HG02588 (cell line): ENCODE measurements around the gene SAA2.
A peak's percentile ranks its signal among the peaks of the same experiment; 100 is the strongest.

ENCODE experiments used
- ATAC-seq: cut with Tn5 transposase; IDR thresholded peaks from one replicate; pipeline ENCODE4 v1.9.1; 2021; ENCODE audit warnings: mild to moderate bottlenecking, moderate library complexity; ENCODE audit not compliant: unreplicated experiment

SAA2 gene

GRCh38 chr11:18253233-18253632 is 4.8 kb upstream of the SAA2 start:
- ATAC-seq: no peak

DNA sequence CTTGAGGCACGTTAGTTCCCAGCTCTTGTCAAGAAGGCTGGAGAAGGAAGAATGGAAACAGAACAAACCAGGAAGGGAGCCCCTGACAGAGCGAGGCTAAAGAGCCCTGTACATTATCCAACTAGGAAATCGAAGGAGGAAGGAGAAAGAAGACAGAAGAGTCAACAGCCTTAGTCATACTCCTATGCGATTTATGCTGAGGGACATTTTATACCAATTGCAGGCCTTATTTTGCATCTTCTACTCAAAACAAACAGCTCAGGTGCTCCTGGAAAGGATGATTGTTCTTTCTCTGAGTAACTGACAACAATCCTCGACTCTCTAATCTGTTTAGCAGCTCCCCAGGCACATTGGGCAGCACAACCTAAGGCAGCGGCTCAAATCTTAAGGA is 1.3 kb downstream of the SAA2 start:
- ATAC-seq: peak; percentile 11

DNA sequence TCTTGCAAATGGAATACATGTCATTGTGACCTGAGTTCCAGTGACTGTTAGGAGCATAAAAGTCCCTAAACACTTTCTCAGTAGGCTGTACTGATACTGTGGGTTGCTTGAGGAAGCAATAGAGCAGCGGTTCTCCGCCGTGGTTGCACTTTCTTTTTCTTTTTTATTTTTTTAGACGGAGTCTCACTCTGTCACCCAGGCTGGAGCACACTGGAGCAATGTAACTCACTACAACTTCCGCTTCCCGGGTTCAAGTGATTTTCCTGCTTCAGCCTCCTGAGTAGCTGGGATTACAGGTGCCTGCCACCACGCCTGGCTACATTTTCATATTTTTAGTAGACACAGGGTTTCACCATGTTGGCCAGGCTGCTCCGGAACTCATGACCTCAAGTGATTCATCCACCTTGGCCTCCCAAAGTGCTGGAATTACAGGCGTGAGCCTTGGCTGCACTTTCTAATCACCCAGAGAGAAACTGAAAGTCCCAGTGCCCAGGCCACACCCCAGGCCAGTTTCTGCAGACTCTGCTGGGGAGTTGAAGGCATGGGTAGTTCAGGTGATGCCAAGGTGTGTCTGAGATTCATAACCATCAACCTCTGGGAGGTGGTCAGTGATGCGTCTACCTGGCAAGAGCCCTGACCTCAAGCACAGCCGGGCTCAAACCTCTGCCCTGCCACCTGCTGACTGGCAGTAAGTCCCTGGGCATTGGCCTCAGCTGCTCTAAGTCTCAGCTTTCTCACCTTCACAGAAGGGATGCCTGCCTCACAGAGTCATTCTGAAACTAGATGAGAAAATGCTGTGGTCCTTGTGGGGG is 1.9 kb downstream of the SAA2 start:
- ATAC-seq: peak; percentile 81

DNA sequence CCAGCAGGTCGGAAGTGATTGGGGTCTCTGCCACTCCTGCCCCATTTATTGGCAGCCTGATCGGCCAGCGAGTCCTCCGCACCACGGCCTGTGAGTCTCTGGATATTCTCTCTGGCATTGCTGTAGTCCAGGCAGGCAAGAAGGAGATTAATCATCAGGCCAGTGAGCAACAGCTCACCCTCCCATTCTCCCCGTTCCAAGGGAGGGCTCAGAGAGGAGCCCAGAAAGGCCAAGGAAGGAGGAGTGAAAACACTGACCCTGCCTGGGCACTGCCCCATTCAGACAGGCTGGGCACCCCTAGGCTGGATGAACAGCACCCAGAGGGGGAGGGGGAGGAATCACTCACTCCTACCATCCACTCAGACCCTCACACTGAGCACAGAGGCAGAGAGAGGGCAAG is 3.1 kb downstream of the SAA2 start:
- no peak for ATAC-seq

- no peak for ATAC-seq
Observed at GRCh38 chr11:18243783-18244362, 4.6 kb downstream of the SAA2 start.

DNA sequence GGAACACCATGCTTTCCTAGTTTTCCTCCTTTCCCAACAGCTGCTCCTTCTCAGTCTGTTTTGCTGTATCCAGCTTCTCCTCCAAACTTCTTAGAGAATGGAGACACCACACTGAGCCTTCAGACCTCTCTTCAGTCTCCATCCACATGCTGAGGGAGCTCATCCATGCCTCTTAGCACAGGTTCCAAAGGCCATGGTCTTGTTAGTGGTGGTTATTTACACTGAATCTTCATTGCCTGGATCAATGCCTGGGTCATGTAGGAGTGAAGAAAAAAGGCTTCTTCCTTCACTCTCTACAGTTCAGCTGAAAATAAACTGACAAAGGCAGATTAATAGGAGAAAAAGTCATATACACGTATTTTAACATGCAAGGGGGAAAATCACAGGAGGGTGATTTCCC is 8.8 kb downstream of the SAA2 start:
- no peak for ATAC-seq

DNA sequence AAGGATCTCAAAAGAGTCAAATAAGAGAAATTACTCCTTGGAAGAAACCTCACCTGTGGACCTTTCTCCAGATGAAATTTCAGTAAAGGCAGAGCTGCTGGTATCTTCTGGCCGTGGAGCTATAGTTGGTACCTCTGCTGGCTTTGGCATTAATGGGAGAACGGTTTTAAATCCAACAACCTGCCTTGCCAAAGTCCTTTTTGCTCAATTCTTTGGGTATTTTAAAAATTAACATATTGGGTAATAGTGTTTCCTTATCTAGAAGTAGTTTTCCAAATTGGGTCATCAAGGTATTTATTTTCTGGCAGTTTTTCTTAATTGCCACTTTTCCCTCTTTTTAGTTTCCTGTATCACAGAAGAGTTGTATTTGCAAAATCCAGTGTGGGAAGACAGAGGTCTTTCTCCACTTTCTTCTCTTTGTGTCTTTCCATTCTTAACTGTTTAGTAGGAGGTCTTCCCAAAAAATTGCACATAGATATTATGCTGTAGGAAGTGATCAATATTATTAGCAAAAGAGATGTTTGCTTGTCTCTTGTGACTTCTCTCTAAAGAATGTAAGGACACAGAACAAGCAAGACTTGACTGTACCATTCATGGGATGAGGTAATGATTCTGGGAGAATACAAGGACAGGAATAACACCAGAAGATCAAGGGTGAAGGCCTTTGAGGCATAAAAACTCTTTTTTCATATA is 11.7 kb downstream of the SAA2 start, which contains the start of gene SAA4:
SAA4 (minus strand) TSS at position 139 of the 693 bp plus-strand sequence. CDS start 876 bp downstream, outside the sequence.
- no peak for ATAC-seq

DNA sequence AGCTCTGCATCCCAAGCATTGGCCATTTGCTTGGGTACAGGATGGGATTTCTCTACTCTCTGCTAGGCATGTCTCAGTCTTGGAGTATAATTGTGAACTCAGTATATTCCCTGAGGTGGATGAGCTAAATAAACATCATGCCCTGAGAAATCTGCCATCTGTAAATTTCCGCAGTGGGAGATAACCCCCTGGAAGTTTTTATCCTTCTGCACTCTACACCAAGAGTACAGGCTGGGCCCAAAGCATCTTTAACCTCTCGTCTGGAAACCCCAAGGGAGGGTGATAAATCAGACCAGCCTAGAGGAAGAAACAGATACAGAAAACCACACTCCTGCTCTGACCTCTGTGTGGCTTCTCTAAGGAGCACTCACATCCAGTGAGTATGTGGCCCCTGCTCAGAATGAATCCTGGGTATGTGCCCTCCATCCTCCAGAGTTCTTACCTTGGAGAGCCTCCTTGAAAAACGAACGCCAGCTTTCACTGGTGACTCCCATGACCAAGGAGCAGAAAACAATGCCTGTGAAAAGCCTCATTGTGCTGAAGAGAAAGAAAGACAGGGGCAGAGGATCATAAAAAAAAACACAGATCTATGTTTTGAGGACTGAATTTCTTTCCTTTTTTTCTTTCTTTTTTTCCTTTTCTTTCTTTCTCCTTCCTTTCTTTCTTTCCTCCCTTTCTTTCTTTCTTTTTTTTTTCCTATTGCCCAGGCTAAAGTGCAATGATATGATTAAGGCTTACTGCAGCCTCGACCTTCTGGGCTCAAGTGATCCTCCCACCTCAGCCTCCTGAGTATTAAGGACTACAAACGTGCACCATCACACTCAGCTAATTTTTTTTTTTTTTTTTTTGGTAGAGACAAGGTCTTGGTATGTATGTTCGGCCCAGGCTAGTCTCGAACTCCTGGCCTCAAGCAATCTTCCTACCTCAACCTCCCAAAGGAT is 12.8 kb downstream of the SAA2 start:
- no peak for ATAC-seq

DNA sequence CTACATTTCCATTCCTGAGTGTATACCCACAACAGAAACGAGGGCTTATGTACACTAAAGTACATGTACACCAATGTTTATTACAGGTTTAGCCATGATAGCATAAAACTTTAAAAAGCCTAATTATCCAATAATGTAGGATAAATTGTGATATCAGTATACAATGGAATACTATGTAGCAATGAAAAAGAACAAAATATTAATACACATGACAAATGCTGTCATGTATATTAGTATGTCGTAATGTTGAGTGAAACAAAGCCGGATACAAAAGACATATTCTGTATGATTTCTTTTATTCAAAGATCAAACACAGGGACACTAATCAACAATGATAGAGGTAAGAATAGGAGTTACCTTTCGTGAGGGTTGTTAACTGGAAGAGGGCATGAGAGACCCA is 14.6 kb downstream of the SAA2 start:
- ATAC-seq: no peak

DNA sequence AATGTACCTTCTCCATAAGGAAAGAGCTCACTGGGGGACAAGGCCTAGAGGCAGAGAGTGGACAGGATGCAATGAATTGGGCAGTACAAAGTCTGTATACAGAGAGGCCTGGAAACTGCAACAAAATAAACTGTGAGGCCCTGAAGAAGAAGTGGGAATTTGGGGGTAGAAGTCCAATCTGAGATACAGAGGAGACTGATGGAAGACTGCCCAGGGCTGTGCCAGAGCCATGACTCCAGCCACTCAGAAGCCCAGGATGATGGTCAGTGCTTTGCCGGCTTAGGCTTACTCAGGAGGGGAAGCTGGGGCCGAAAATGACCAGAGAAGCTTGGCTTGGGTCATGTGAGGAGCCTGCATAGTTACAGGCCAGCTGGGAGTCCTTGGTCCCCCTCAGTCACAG is 17.6 kb downstream of the SAA2 start:
- no peak for ATAC-seq

GRCh38 chr11:18229501-18229900 is 19.0 kb downstream of the SAA2 start:
- peak; percentile 94 for ATAC-seq

GRCh38 chr11:18225913-18226312 is 22.6 kb downstream of the SAA2 start:
- no peak for ATAC-seq

DNA sequence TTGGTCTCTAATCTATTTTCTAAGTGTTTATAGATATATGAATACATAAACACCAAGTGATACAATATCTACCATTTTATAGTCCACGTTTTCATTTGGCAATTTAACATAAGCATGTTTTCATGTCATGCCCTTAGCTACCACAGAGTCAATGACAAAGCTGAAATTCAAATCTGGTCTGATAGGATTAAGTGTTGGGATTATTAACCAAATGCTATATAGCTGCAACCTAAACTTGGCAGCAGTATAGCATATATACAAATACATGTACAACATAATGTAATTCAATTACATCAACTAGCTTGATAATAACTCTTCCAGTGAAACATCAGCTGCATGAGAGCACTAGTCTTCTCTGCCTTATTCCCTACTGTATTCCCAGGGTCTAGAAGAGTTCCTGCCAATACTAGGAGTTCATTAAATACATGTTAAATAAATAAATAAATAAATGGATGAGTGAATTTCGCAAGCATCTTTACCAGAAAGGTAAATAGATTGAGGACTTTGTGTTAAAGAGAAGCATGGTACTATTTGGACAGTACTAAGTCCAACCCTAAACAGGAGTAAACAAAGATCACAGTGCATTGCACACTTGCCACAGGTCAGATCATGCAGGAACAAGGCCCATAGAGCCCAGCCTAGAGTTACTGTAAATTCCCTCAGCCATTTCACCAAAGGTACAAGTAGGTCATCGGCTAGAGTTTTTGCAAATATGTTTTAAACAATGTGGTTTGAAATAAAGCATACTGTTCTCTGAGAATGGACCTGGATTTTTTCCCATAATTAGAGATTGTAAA is 24.7 kb downstream of the SAA2 start:
- no peak for ATAC-seq

DNA sequence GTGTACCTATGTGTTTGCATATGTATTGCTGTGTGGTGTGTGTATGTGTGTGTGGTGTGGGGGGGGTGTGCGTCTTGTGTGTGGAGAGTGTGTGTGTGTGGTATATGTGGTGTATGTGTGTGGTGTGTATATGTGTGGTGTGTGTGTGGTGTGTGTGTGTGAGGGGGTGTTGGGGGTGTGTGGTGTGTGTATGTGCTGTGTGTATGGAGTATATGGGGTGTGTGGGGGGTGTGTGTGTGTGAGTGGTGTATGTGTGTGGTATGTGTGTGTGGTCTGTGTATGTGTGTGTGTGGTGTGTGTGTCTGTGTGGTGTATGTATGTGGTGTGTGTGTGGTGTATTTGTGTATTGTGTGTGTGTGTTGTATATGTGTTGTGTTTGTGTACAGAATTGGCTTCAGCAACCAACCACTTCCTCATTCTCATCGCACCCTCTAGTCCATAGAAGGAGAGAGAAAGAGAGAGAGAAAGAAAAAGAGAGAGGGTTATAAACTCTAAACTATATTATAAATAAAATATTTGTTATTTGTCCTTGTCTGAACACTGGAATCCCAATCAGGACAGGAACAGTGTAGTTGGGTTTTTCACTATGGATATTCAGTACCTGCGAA is 25.6 kb downstream of the SAA2 start:
- no peak for ATAC-seq

DNA sequence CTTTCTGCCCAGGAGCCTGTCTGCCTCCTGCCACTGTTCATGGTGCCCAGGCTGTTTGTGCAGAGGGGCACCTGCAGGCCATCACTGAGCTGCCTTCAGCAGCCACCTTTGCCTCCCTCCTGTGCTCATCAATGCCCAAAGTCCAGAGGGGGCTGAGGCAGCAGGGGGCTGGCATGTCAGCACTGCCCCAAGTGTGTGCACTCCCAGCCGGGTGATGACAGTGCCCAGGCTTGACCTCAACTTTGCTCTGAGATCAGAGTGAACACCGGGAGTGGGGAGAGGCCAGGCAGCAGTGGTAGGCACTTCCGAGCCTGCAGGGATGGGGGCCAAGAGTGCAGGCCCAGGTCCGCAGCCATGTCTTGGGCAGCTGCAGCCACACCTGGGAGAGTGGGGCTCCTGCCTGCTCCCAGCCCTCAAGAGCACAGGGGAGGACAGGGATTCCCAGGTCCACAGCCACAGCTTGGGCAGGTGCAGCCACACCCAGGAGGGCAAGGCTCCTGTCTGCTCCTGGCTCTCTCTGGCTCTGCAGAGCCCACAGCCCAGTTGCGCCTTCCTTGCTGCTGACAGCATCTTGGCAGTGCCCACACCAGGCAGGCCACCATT is 27.1 kb downstream of the SAA2 start:
- no peak for ATAC-seq

DNA sequence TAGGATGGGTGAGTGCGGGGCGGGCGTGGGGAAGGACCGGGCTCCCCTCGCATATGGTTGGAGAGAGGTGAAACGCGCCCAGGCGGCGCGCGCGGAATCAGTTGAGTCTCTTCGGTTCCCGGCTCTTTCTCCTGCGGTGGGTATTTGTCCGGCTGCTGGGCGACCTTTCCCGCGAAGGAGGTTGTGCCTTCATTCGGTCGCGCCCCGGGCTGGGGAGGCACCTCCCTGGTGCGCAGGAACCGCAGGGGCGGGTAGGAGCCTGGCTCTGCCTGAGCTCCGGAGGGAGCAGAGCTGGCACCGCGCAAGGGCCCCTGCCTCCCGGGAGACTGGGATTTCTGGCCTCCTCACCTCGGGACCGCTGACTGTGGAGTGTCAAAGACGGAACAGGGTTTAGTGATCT is 39.4 kb downstream of the SAA2 start:
- ATAC-seq: no peak

DNA sequence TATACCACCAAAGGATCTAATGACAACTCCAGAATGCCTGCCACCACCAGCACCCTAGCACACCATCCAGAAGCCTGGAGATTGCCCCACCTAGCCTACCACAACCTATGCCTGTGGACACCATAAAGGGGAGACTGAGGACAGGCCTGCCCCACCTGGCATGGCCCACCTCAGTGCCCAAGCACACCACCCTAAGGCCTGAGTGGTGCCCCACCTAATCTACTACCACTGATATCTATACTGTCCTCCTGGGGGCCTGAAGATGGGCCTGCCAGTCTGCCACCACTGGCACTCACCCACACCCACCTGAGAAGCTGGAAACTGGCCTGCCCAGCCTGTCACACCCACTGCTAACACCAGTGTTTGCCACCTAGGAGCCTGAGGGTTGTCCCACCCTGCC is 43.7 kb downstream of the SAA2 start:
- no peak for ATAC-seq

DNA sequence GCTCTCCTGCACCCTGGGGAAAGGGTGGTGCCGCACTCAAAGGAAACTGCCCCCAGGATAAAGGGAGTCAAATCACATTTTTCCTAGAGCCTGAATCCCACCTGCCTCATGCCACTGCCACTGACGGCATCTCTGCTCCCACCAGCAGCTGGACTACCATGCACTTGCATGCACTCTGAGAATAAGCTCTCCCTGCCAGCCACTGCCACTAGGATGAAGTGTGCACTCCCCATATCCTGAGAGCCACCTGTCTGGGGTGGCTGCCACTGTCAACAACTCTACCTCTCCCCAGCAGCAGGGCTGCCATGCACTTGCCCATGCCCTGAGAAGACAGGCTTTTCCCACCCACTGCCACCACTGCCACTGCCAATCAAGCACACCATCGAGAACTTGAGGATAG is 44.2 kb downstream of the SAA2 start:
- ATAC-seq: no peak

- no peak for ATAC-seq
Observed at GRCh38 chr11:18203723-18204122, 44.7 kb downstream of the SAA2 start.
